HG02763 (cell line): ENCODE data around the gene PARD3.
"Not testable (repeated sequence)": the region's sequence is repeated elsewhere in the genome, so short reads cannot be mapped to it uniquely, and the experiment has no call there.

Experiments used
- ATAC-seq: cut with Tn5 transposase; IDR thresholded peaks from one replicate; pipeline ENCODE4 v1.9.1; 2021; ENCODE audit warnings: mild to moderate bottlenecking, moderate library complexity; ENCODE audit not compliant: unreplicated experiment

PARD3 gene

DNA sequence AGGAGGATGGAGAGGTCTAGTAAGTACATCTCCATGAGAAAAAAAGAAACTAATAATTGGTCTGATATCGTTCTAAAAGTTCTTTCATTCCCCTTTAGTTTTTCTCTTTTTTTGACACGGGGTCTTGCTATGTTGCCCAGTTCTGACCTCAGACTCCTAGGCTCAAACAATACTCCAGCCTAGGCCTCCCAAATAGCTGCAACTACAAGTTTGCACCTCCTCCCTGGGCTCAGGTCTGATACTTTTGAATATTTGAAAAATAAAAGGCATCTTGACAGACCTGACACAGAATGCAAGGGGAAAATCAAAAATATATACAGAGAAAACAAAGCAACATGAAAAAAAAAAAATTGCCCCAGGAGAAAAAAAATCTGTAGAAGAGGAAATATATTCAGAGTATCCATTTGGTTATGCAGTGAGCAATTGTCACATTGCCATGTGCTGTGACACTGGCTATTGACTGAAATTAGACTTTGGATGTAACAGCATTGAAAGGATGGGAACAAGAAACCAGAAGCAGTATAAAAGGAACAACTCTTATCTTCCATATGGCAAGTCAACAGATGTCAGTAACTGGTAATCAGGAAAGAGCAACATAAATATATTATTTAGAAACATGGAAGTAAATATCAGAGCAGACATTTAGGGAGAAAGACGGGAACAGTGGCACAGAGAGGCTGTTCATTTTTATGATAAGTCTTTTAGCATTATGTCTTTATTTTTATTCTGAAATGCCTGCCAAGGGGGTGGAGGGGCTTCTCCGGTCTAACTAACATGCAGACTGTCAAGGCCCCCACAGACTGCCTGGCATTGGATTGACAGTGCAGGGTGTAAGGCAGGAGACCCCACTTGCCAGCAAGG is 408.4 kb downstream of the PARD3 start:
- ATAC-seq, result no peak

DNA sequence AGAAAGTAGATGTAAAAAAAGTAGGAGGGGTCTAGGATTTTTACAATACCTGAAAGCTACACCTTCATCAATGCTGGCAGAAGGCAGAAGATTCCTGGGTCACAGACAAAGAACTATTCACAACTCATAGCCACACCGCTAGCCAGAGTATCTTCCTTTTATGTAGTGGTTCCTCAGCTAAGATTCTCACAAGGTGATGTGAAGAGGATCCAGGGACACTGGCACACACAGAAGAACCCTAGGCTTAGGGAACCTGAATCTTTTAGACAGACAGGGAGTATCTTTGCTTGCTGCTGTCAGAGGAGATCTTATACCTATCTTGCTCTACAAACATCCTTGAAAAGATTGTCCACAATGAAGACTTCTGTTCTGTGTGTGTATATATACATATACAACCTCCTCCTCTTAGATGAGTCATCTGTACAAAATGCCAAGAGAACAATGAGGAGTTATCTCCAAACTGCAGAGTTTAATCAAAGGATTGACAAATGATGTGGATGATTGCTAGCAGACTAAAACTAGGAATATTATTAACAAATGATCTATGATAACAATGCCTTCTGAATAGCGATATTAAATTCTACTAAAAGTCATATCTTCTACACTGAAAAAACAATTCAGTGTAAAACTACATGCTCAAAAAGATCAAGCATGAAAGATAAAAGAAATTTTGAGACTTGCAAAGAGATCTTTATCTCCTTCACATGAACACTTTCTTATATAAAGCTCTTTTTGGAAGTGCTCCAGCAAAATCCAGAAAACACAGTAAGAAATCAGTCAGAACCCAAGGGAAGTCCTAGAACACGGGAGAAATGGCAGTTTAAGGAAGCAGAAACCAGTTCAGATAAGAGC is 409.3 kb downstream of the PARD3 start:
- ATAC-seq, result no peak

DNA sequence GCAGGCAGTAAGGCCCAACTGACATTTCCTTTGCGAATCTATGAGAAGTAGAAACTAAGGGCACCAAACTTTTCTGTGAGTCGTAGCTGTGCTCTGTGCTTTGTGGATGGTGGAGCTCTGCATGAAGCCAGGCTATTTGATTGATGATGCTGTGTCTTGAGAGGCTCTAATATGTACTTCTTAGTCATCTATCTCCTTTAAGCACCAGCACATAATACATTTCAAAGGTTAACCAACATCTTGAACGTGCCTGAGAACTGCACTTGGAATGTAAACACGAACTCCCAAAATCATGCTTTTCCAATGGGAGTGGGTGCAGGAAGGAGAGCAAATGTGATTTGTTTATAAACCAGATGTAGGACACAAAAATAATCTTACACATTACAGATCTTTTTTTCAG is 411.6 kb downstream of the PARD3 start:
- ATAC-seq, result no peak

DNA sequence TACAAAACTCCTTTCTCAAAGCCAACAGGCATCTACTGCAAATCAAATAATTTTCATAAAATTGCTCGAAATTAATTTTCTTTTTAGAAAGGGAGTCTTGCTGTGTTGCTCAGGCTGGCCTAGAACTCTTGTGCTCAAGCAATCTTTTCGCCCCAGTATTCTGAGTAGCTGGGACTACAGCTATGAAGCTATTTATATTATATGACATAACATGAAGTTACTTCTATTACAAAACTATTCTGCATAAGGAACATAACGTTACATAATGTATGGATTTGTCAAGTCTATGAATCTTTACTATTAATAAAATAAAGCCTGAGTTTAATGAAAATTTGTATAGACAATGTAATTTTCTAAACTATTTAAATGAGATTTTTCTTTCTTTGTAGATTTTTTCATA is 415.0 kb downstream of the PARD3 start:
- ATAC-seq, result no peak

DNA sequence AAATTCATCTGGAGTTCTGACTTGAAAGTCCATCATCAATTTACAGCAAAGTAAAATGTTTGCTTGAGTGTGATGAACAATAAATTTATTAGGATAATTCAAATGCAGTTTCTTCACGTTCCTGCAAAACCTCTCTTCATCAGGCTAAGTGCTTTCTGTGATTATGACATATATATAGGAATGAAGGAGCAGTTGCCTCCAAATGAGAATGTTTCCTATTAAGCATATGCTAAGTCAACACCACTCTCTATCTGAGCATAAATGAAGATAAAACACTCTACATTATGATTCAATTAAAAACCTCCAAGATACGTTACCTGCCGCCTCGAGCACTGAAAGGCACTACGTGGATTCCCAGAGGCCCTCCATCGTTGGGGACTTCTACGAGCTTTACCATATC is 416.1 kb downstream of the PARD3 start:
- ATAC-seq, result no peak

DNA sequence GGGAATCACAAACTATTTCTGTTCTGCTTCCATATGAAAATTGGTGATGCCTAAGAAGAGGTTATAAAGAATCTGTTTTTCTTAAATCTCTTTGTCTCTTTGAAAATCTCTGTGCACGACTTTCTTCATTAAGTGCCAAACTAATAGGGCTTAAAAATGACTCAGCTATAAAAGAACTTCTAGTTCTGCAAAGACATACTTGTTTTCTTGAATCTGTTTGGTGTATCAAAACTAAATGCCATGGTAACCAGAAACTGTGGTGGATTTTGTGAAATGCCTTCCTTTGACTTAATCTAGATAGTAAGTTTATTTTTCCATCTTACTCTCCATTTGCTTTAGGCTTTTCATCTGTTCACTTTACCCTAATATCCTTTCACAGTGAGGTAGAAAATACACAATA is 417.8 kb downstream of the PARD3 start:
- no peak for ATAC-seq

DNA sequence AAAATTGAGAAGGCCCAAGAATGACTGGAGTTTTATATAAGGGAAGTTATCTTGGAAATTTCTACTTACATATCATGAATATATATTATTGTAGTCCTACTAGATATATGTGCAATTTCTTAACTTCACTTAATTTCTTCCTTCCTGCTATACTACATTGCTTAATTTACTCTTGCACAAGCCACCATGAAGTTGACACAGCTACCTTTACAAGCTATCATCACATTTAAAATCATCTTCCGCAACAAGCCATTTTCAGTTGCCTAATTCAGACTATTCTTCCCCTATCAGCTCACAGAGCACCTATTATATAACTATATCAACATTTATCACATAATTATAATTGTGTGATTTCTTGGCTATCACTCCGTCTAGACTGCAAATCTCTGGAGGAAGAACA is 418.4 kb downstream of the PARD3 start:
- ATAC-seq, result no peak

DNA sequence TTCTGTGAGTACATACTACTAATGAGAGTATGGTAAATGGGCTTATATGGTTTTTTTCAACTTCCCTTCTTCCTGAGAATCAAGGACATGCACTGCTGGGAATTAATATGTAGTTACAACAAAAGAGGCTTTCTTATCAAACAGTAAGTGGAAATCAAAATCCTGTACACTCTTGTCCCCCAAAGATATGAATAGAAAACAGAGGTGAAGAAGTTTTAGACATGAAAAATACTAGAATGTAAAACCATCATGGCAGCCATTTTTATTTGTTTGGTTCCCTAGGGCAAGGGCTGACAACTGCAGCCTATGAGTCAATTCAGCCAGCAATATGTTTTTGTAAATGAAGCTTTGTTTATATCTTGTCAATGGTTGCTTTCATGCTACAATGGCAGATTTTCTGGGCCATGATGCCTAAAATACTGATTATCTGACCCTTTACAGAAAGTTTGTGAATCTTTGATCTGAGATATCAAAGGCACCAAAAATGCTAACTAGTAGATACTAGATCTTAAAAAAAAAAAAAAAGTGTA is 422.4 kb downstream of the PARD3 start:
- ATAC-seq, result no peak

DNA sequence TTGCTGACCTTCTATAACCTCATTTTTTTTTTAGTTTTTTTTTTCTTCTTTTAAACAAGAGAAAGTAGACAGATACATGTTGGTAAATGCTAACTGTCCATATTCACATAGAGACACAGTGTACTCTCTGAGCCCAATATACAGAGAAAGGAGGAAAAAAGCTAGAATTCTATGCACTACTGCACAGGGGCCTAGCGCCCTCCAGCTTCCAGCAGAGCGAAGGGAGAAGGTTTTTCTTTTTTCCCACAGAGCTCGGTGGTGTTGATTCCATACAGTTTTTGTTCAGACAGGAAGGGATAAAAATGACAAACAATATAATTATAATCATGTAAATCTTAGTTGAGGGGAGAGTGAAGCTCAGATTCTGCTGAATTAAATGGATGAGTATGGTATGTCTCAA is 423.9 kb downstream of the PARD3 start:
- not testable (repeated sequence) for ATAC-seq

DNA sequence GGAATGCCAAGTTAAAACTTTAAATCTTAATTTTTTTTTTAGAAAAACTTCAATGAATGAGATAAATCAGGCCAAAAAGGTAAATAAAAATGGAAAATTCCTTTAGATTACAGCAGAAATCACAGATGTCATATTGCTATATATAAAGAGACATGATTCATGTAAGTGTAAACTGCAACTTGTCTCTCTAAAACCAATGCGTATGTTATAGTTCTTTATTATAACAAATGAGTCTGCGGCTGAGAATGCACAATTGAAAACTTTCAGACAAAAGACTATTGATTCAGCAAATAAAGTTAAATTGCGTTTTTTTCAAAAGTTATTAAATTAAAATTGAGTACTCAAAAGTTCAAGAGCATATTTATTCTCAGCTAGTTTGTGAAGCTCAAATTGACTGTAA is 425.3 kb downstream of the PARD3 start:
- ATAC-seq, result no peak

DNA sequence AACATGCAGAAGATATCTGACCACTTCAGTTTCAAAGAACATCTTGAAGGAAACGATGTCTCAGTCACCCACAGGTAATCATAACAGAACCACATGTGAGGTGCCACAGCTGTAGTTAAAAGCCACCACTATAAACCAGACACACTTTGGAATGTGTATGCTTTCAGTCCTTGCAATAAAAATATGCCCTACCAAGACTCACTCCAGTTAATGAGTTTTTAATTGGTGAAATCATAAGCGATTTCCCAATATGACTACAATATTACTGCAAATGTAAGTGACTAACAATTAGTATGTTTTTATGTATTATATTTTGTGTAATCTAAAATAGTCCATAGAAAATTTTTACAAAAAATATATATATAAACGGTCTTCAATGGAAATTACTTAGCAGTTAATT is 428.2 kb downstream of the PARD3 start:
- no peak for ATAC-seq

DNA sequence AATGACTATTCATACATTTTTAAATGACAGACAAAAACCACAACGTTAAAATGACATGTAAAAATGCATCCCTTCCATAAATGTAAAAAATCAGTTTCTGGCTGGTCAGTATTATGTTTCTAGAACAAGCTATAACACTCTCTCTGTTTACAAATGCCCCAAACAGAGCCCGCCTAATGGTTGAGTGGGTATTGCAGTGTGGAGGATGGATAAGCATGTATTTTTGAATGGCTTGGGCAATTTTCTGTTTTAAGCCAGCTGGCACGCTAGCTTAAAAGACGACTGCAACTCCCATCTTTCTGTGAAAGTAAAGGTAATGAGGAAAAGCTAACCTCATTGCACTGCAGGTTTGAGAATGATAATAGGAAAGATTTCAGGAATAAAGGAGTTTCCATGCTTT is 430.7 kb downstream of the PARD3 start:
- no peak for ATAC-seq

DNA sequence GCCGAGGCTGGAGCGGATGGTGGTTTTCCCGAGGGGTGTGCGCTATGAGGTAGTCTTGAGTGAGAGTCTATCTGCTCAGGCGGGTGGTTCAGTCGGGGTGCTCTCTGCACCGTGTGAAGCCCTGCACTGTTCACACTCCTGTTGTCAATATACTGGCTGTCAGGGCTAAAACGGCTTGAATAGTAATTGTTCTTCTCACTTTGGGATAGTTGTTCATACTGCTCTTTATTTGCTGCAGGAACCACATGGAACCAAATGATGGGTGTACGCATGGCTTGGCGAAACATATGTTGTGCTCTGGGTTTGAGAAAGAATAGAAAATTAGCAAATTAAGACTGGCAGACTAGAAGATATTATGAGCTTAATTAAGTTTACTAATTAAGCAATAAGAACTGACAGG is 432.5 kb downstream of the PARD3 start:
- ATAC-seq, result no peak

DNA sequence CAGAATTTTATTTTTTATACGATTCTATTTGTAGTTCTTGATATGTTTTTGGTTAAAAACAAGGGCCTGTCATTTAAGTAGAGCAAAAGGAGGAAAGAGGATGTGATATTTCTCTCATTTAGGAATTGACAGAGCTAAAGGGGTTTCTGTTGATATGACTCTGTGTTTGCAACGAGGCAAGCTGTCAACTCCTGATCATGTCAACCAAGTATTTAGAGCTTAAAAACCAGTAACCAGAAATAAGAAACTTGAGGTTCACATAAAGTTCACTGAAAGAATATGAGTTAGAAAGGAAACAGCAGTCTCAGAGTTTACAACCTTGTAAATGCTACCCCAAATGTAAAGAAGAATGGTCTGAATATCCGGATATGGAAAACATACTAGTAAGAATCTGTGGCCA is 434.2 kb downstream of the PARD3 start:
- no peak for ATAC-seq

DNA sequence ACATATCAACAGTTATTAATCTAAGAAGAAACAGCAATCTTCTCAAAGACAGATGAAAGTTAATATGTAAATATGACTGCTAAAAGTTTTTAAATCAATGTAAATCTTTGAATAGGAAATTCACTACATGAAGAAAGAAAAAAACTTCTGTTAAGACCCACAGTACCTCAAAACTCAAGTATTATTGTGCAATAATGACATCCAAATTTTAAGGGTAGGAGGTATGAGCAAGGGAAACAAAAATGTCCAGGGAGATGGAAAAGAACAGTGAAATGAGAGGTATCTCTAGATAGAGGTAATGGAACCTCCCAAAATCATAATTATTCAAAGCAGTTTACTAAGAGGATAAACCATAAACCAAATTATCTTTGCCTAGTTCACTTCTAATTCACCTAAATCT is 436.8 kb downstream of the PARD3 start:
- ATAC-seq, result no peak

DNA sequence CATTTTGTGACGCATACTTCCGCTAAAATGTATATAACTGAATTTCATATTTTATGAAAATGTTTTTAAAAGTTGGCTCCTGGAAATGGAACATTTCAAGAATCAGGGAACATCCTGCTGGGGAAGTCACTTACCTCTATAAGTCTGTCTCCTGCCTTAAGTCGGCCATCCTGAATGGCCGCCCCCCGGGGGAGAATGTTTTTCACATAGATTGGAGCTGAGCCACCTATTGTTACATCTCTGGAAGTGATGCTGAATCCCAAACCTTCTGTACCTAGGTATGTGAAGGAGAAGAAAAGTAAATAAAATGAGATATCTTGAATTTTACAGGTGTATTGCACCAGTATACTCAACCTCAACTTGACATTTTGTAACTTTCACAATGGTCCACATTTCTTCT is 437.3 kb downstream of the PARD3 start:
- ATAC-seq, result no peak

DNA sequence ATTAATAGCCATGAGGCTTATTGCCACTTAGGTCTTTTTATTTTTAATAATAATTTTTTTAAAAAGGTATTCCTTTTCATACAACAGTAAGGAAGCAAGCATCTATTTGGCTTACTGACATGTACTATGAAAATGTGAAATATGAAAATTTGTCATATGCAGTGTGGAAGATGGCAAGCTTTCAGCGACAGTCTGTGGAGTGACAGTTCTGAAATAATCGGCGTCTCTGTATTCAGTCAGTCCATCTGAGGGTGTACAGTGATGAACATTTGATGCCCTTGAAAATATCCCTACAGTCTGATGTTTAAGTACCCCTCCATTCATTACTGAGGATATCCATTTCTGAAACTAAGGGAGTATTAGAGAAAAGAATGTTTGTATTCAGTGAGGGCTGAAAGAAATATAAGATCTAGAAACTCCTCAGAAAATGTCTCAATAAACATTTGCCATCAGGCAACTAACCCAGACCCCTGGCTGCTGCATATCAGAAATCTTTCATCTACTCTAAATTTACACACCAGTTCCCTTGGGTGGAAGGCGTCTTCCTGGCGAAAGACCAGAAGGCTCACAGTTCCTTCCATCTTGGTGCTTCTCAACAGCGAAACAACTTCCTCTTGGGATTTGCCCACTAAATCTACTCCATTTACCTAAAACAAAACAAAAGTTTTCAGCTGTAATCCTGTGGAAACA is 440.6 kb downstream of the PARD3 start:
- ATAC-seq, result peak; percentile 6

DNA sequence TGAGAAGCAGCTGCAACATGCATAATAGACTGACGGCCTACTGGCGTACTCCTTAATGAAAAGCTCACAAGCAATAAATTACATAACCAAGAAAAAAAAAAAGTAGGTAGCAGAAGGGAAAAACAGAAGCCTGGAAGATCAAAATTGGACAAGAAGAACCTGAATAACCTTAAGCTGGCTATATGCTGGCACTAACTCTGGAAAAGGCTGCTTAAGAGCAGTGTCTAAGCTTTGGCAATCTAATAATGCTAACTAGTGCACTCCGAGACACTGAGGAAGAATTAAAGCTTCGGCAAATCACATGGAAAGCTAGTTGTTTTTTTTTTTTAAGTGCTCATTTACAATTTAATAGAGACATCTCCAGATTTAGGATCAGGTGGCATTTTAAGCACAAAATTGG is 441.9 kb downstream of the PARD3 start:
- ATAC-seq, result no peak

DNA sequence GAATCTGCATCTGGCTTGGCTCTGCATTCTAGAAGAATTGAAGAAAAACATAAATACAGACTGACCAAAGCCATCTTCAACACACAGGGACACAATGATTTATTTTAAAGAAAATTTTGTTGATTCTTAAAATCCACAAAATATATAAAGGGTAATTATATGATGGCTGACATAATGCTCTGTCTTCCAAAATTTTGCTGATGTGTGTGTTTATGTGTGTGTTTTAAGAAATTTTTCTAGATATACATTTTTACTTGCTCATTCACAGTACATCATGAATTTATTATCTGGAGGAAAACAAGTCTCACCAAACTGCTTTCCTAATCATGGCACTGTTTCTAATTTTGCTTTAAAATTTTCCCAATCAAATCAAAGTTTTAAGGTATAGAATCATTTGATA is 442.6 kb downstream of the PARD3 start:
- no peak for ATAC-seq

DNA sequence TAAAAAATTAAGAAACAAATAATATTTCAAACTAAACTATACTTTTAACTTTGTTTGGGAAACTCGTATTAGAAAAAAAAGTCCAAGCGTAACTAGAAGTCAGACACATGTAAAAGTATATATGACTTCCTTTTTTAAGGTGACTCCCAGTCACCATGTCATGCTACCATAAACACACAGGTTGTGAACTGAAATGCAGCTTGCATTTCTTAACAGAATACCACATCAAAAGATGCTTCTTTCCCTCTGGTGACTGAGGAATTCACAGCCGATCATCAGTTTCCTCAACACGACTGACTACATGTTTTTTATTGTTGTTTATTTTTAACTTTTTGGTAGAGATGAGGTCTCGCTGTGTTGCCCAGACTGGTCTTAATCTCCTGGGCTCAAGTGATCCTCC is 445.0 kb downstream of the PARD3 start:
- ATAC-seq, result no peak

DNA sequence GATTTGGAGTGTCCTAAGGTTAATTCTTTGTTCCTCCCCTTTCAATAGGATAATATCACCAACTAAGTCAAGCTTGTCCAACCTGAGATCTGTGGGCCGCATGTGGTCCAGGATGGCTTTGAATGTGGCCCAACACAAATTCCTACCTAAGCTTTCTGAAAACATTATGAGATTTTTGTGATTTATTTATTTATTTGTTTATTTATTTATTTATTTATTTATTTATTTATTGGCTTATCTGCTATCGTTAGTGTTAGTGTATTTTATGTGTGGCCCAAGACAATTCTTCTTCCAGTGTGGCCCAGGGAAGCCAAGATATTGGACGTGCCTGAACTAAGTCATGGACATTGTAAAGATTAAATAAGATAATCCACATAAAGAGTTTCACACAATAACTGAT is 446.0 kb downstream of the PARD3 start:
- ATAC-seq, result no peak
